Glomerular visceral epithelial cell (primary cell): ENCODE results near the gene HK3.

Source experiments
- DNase-seq: peaks from one replicate; pipeline ENCODE4 v3.0.0-alpha.2; 2016; ENCODE audit errors: extremely low spot score

HK3 gene

GRCh38 chr5:176850371-176851245 lies 48.5 kb downstream of the HK3 start:
- DNase-seq: no peak

- no peak for DNase-seq
Observed at GRCh38 chr5:176849611-176850227, 49.4 kb downstream of the HK3 start.

- DNase-seq: no peak
Observed at GRCh38 chr5:176848651-176849050, 50.5 kb downstream of the HK3 start.

- no peak for DNase-seq
Observed at GRCh38 chr5:176847726-176848290, 51.3 kb downstream of the HK3 start.

GRCh38 chr5:176847148-176847547 lies 52.0 kb downstream of the HK3 start:
- no peak for DNase-seq

GRCh38 chr5:176846335-176847140 lies 52.6 kb downstream of the HK3 start:
- DNase-seq: peak; percentile 35

GRCh38 chr5:176845392-176845713 lies 53.8 kb downstream of the HK3 start:
- no peak for DNase-seq

- peak; percentile 77 for DNase-seq
Observed at GRCh38 chr5:176844706-176845391, 54.3 kb downstream of the HK3 start.

- no peak for DNase-seq
Observed at GRCh38 chr5:176844281-176844680, 54.9 kb downstream of the HK3 start.

GRCh38 chr5:176843673-176844072 lies 55.5 kb downstream of the HK3 start:
- no peak for DNase-seq

- peak; percentile 83 for DNase-seq
Observed at GRCh38 chr5:176837707-176838115, 61.4 kb downstream of the HK3 start.

- no peak for DNase-seq
Observed at GRCh38 chr5:176836811-176837706, 62.1 kb downstream of the HK3 start.

GRCh38 chr5:176835918-176836317 lies 63.2 kb downstream of the HK3 start:
- no peak for DNase-seq

GRCh38 chr5:176833286-176833685 lies 65.9 kb downstream of the HK3 start:
- no peak for DNase-seq

- DNase-seq: no peak
Observed at GRCh38 chr5:176832162-176832561, 67.0 kb downstream of the HK3 start.

- DNase-seq: no peak
Observed at GRCh38 chr5:176831425-176831824, 67.7 kb downstream of the HK3 start.

- no peak for DNase-seq
Observed at GRCh38 chr5:176830995-176831423, 68.1 kb downstream of the HK3 start.
